BLaER1 treated with 17β-estradiol and CSF1 and Interleukin-3, amounts not matched to agents 10 nM and 100 nM (cell line): ENCODE measurements around the gene SHOX.
"Not testable (repeated sequence)": the region's sequence is repeated elsewhere in the genome, so short reads cannot be mapped to it uniquely, and the experiment has no call there.

Source experiments
- H3K27ac ChIP-seq, 11 experiments: shearing (Covaris generic); formaldehyde crosslinking; 2 replicates each; pipeline ENCODE4 v1.8.1; 2022
- H3K27me3 ChIP-seq, 11 experiments: shearing (Covaris generic); formaldehyde crosslinking; 2 replicates each; pipeline ENCODE4 v1.8.1; 2022
- H3K36me3 ChIP-seq, 11 experiments: shearing (Covaris generic); formaldehyde crosslinking; 2 replicates each; pipeline ENCODE4 v1.8.1; 2022
- H3K4me1 ChIP-seq, 10 experiments: shearing (Covaris generic); formaldehyde crosslinking; 2 replicates each; pipeline ENCODE4 v1.8.1; 2022
- H3K4me2 ChIP-seq, 11 experiments: shearing (Covaris generic); formaldehyde crosslinking; 2 replicates each; pipeline ENCODE4 v1.8.1; 2022
- H3K4me3 ChIP-seq, 10 experiments: shearing (Covaris generic); formaldehyde crosslinking; 2 replicates each; pipeline ENCODE4 v1.8.1; 2022
- H3K9ac ChIP-seq, 11 experiments: shearing (Covaris generic); formaldehyde crosslinking; 2 replicates each; pipeline ENCODE4 v1.8.1; 2022
- H3K9me3 ChIP-seq, 11 experiments: shearing (Covaris generic); formaldehyde crosslinking; replicated peaks in 1 of 11; 2 replicates each; pipeline ENCODE4 v1.8.1; 2022
- H4K20me1 ChIP-seq, 11 experiments: shearing (Covaris generic); formaldehyde crosslinking; 2 replicates each; pipeline ENCODE4 v1.8.1; 2022
- Cebpa-rat ChIP-seq, 11 experiments: shearing (Covaris generic); IDR thresholded peaks; 2 replicates each; pipeline ENCODE4 v1.8.1; 2022

The SHOX gene

DNA sequence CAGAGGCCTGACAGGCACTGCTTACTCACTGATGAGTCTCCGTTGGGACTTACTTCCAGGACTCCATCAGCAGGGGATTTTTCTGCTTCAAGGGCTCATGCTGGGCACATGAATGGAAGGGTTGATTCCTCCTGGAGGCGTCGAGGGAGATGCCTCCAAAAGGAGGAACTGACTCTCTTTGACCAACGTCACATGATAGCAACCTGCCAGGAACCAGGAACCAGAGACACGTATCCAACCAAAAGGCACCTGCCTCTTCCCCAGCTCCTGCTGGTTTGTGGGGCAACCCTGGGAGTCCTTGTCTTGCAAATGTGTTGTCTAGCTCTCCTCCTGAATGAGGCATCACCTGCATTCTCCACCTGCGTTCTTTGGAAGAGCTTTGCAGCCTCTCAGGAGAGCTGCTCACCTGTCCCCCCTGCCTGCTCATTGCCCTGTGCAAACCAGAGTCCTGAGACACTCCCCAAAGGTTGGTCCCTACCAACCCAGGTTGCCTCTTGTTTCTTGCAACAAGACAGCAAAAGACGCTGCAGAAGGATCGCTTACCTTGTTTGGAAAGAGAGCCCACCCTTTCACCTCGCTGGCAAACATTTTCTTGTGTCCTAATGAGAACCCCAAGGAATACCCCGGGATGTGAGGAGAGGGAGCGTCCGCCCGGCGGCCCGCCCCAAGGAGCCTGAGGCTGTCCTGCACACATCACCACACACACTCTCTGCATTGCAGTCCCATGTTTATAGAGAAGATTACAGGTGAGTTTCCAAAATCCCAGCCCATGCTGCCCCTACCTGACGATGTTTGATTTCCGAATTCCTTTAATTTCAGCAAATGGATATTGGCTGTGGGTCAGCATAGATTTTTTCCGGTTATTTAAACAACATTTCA is 30.5 kb upstream of the SHOX start:
- Histone ChIP-seq H3K4me1 (no peaks in the 10 kb centered on the region), H3K27ac (no peak overlapping the region), H3K9me3 (peaks cover 38 to 50% (median 44%) of the 10 kb centered on the region in 11 experiments), H3K36me3 (no peaks in the 10 kb centered on the region), H3K4me3 (no peak overlapping the region), H4K20me1 (no peaks in the 10 kb centered on the region), H3K27me3 (no peaks in the 10 kb centered on the region), H3K9ac (no peak overlapping the region), H3K4me2 (no peak overlapping the region)
- no peak for TF ChIP-seq Cebpa-rat (IDR thresholded peaks at IDR 0.05)

DNA sequence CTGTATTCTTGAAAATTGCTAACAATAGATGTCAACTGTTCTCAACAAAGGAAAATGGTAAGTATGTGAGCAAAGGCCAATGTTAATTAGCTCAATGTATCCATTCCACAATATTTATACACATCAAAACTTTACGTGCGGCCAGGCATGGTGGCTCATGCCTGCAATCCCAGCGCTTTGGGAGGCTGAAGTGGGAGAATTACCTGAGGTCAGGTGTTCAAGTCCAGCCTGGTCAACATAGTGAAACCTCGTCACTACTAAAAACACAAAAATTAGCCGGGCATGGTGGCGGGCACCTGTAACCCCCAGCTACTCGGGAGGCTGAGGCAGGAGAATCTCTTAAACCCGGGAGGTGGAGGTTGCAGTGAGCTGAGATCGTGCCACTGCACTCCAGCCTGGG is 27.6 kb upstream of the SHOX start:
- H4K20me1 ChIP-seq, H3K27me3 ChIP-seq, H3K4me1 ChIP-seq, H3K27ac ChIP-seq, H3K4me3 ChIP-seq, H3K4me2 ChIP-seq, H3K36me3 ChIP-seq, H3K9ac ChIP-seq: not testable (repeated sequence)
- peaks cover 15 to 26% (median 20%) of the 10 kb centered on the region in 11 experiments for H3K9me3 ChIP-seq

- peaks cover 12 to 24% (median 19%) of the 10 kb centered on the region in 11 experiments for H3K9me3 ChIP-seq
- H3K27ac ChIP-seq, H4K20me1 ChIP-seq, H3K36me3 ChIP-seq, H3K4me3 ChIP-seq, H3K4me2 ChIP-seq, H3K4me1 ChIP-seq, H3K9ac ChIP-seq, H3K27me3 ChIP-seq: not testable (repeated sequence)
Measured at GRCh38 chrX:604616-605015, 26.0 kb upstream of the SHOX start.

DNA sequence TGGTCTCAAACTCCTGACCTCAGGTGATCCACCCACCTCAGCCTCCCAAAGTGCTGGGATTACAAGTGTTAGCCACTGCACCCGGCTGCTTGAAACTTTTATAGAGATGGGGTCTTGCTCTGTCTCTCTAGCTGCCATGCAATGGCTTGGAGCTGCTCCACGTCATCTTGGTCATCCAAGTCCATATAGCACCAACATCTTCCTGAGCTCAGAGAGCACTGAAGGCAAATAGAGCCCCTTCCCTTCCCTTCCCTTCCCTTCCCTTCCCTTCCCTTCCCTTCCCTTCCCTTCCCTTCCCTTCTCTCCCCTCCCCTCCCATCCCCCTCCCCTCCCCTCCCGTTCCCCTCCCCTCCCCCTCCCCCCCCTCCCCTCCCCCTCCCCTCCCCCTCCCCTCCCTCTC is 22.5 kb upstream of the SHOX start:
- not testable (repeated sequence) for H3K36me3 ChIP-seq, H3K9ac ChIP-seq, H3K27ac ChIP-seq, H4K20me1 ChIP-seq, H3K4me1 ChIP-seq, H3K4me3 ChIP-seq, H3K4me2 ChIP-seq, H3K27me3 ChIP-seq
- peaks cover 21 to 27% (median 24%) of the 10 kb centered on the region in 11 experiments for H3K9me3 ChIP-seq

DNA sequence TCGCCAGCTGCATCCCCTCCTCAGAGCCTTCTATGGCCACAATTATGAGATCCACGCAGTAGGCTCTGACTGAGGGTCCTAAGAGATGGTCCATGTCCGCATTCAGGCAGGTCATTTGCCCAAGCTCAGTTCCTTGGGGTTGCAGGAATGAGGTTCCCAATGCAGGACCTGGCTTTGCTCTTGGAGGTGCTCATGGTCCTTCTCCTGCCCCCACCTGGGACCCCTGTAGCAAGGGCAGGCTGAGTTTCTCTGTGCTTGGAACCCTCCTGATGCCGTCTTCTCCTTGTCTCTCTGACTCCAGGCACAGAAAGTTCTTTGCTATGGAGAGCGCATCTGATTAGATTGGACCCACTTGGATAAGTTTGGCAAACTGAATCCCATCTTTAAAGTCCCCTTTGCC is 16.5 kb upstream of the SHOX start:
- Histone ChIP-seq H4K20me1 (no peaks in the 10 kb centered on the region), H3K4me1 (no peaks in the 10 kb centered on the region), H3K9ac (no peak overlapping the region), H3K9me3 (peaks cover 21 to 27% (median 24%) of the 10 kb centered on the region in 11 experiments), H3K36me3 (no peaks in the 10 kb centered on the region), H3K27ac (no peak overlapping the region), H3K4me3 (no peak overlapping the region), H3K4me2 (no peak overlapping the region), H3K27me3 (peaks cover 0 to 6% (median 0%) of the 10 kb centered on the region in 11 experiments; a peak in 3 of 22 replicates)
- TF ChIP-seq Cebpa-rat (IDR thresholded peaks at IDR 0.05) = no peak

- no peak overlapping the region for H3K27ac ChIP-seq
- TF ChIP-seq Cebpa-rat (IDR thresholded peaks at IDR 0.05) = no peak
- no peaks in the 10 kb centered on the region for H3K36me3 ChIP-seq
Measured at GRCh38 chrX:617401-617800, 13.2 kb upstream of the SHOX start.

DNA sequence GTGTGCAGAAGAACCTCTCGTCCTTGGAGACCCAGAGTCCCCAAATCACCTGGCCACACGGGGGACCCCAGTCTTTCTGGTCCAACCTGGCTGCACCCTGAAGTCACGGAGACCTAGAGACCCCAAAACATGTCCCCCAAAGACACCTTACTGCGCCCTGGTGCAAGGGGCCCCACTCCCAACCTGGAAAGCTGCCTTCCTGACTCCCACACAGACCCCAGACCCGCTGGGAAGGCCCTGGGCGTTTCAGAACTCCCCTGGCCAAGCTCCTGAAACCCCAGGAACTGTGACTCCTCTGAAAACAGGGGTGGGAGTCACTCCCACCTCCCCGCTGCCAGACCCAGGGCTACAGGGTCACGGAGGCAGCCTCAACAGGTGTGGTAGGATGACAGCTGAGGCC is 12.7 kb upstream of the SHOX start:
- no peak overlapping the region for H3K4me3 ChIP-seq
- H3K36me3 ChIP-seq = no peaks in the 10 kb centered on the region
- H3K9ac ChIP-seq = no peak overlapping the region
- H4K20me1 ChIP-seq = no peaks in the 10 kb centered on the region; a peak in 2 of 22 replicates
- H3K4me1 ChIP-seq = no peaks in the 10 kb centered on the region
- no peak for TF ChIP-seq Cebpa-rat (IDR thresholded peaks at IDR 0.05)
- H3K27me3 ChIP-seq = peaks cover 30 to 41% (median 33%) of the 10 kb centered on the region in 11 experiments
- no peak overlapping the region for H3K27ac ChIP-seq
- no peaks in the 10 kb centered on the region for H3K9me3 ChIP-seq
- no peak overlapping the region for H3K4me2 ChIP-seq

More at GRCh38 chrX:617401-617800, 13.2 kb upstream of the SHOX start:
- no peaks in the 10 kb centered on the region; a peak in 2 of 22 replicates for H4K20me1 ChIP-seq
- no peak overlapping the region for H3K4me3 ChIP-seq
- H3K4me2 ChIP-seq = no peak overlapping the region
- H3K9me3 ChIP-seq = no peaks in the 10 kb centered on the region; a peak in 1 of 22 replicates
- no peak overlapping the region for H3K9ac ChIP-seq
- H3K27me3 ChIP-seq = peaks cover 25 to 36% (median 28%) of the 10 kb centered on the region in 11 experiments
- H3K4me1 ChIP-seq = no peaks in the 10 kb centered on the region

- H3K27me3 ChIP-seq = peaks cover 34 to 45% (median 37%) of the 10 kb centered on the region in 11 experiments
- not testable (repeated sequence) for H3K4me2 ChIP-seq
Measured at GRCh38 chrX:618304-618703, 12.3 kb upstream of the SHOX start.

DNA sequence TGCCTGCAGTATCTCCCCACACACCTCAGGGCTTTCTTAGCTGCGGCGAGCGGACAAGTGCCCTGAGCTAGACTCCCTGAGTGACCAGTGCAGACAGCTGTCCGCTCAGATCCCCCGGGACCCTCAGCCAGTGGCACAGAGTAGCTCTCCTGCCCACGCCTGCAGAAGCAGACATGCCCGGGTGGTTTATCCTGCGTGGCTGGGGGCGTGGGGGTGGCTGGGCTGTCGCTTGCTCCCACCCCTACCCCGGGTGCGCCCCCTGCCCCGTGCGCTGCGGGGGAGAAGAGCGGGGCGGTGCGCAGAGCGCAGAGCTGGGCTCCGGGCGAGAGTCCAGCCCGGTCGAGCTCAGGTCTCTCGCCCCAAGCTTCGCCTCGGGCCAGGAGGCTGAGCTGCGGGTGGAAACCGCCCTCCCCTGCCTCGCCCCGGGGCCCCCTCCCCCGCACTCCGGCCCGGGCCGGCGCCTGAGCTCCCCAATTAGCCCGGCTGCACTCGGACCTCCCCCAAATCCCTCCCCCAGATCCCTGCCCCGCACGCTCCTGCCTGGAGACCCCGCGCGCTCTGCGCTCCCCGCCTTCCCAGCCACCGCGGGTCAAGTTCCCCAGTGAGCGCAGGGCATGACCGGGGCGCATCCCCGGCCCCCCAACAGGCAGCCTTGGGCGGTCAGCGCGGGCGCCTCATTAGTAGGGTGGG is 11.7 kb upstream of the SHOX start:
- H3K36me3 ChIP-seq = no peaks in the 10 kb centered on the region
- no peak overlapping the region for H3K9ac ChIP-seq
- H3K27ac ChIP-seq = no peak overlapping the region
- H3K4me3 ChIP-seq = no peak overlapping the region
- no peak for TF ChIP-seq Cebpa-rat (IDR thresholded peaks at IDR 0.05)
- peaks cover 0 to 3% (median 1%) of the 10 kb centered on the region in 11 experiments; a peak in 4 of 22 replicates for H3K9me3 ChIP-seq
- no peaks in the 10 kb centered on the region for H3K4me1 ChIP-seq
- no peak overlapping the region for H3K4me2 ChIP-seq
- no peaks in the 10 kb centered on the region; a peak in 4 of 22 replicates for H4K20me1 ChIP-seq
- H3K27me3 ChIP-seq = peaks cover 40 to 51% (median 43%) of the 10 kb centered on the region in 11 experiments

More at GRCh38 chrX:618304-618703, 12.3 kb upstream of the SHOX start:
- H3K4me3 ChIP-seq, H3K9me3 ChIP-seq, H4K20me1 ChIP-seq, H3K4me1 ChIP-seq, H3K9ac ChIP-seq, H3K27ac ChIP-seq, H3K36me3 ChIP-seq: not testable (repeated sequence)
